K562 (cell line): ENCODE data around the gene FUBP3. TPM values are rescaled to one million over a fixed set of nuclear protein-coding genes. Genes with fewer than 3 reads are reported as not detected.

Experiments used
- ATAC-seq: fragments of 200-7000 bp; cut with Tn5 transposase; 3 replicates; pipeline ENCODE4 v1.9.1; 2020; ENCODE audit warnings: moderate library complexity
- BruUV-seq: library from RNA; stranded (reverse); fragments of 400-500 nt; replicated peaks from 2 replicates; lab custom pipeline; 2021; lab: Mats Ljungman, UMichigan
- CTCF ChIA-PET: fragments of 300-600 bp; formaldehyde crosslinking; extraction: SDS; loops from one replicate; lab custom pipeline; 2021; ENCODE audit warnings: low intra/inter-chr PET ratio; lab: Yijun Ruan, JAX
- POLR2A ChIA-PET: fragments of 300-600, 350-650 bp; sonication (Branson Sonifier 250); formaldehyde crosslinking; extraction: SDS; loops from one replicate; lab custom pipeline; 2021; ENCODE audit warnings: antibody characterized with exemption, inconsistent platforms; lab: Yijun Ruan, JAX
- DNase-seq, 4 experiments: peaks; one replicate each; pipeline versions ENCODE4 v3.0.0 to v3.0.0-alpha.2; 2011 to 2018; ENCODE audit warnings: low spot score in 3 of 4, mixed read lengths in 3 of 4; ENCODE audit errors: extremely low read depth in 1 of 4
- FAIRE-seq: peaks from 2 replicates; lab custom pipeline; 2011; peaks lifted over from hg19 to GRCh38; lab: Jason Lieb, UNC
- H2AFZ ChIP-seq: 2 replicates; pipeline ENCODE4 v1.6.0; 2011; ENCODE audit warnings: low read depth, low read length, control low read depth, inconsistent platforms
- H3K27ac ChIP-seq: fragments of 200-600 bp; 3 replicates; pipeline ENCODE4 v1.8.0; 2011; ENCODE audit warnings: low read depth, mild to moderate bottlenecking, control low read depth, inconsistent platforms, low read length, moderate library complexity, mixed read lengths; ENCODE audit errors: extremely low read depth
- H3K27me3 ChIP-seq, 2 experiments: fragments of 300-600 bp in 1 of 2; 2 replicates in 1 of 2; 3 replicates in 1 of 2; pipeline versions ENCODE4 v1.6.0 to v1.8.0; 2011; ENCODE audit warnings: inconsistent platforms in 2 of 2, low read length in 2 of 2, mild to moderate bottlenecking in 1 of 2, mixed read lengths in 1 of 2, moderate library complexity in 1 of 2; ENCODE audit not compliant: control insufficient read depth in 2 of 2, insufficient read depth in 2 of 2
- H3K36me3 ChIP-seq: fragments of 300-600 bp; 3 replicates; pipeline ENCODE4 v1.8.0; 2011; ENCODE audit warnings: mild to moderate bottlenecking, low read length, inconsistent platforms; ENCODE audit not compliant: control insufficient read depth, insufficient read depth
- H3K4me1 ChIP-seq, 2 experiments: fragments of 200-600 bp in 1 of 2; replicated peaks in 1 of 2; 2 replicates in 1 of 2; 3 replicates in 1 of 2; pipeline versions ENCODE4 v1.5.1 to v1.8.0; 2011; ENCODE audit warnings: inconsistent platforms in 2 of 2, low read length in 2 of 2, mild to moderate bottlenecking in 1 of 2, mixed read lengths in 1 of 2, moderate library complexity in 1 of 2; ENCODE audit not compliant: control insufficient read depth in 2 of 2, insufficient read depth in 2 of 2
- H3K4me2 ChIP-seq: 2 replicates; pipeline ENCODE4 v1.6.1; 2011; ENCODE audit warnings: low read length, control low read depth, inconsistent platforms, mixed read lengths; ENCODE audit not compliant: insufficient read depth
- H3K4me3 ChIP-seq: fragments of 200-600 bp; sonication (generic), shearing (Covaris generic); 2 replicates; pipeline ENCODE4 v1.5.1; 2016; ENCODE audit warnings: control low read depth, inconsistent platforms
- H3K79me2 ChIP-seq: fragments of 200-600 bp; 3 replicates; pipeline ENCODE4 v1.8.0; 2011; ENCODE audit warnings: low read length, inconsistent platforms; ENCODE audit not compliant: control insufficient read depth, insufficient read depth
- H3K9ac ChIP-seq, 2 experiments: 2 replicates each; pipeline versions ENCODE4 v1.6.0 to v1.6.1; 2011; ENCODE audit warnings: low read depth in 2 of 2, low read length in 2 of 2, control low read depth in 1 of 2, inconsistent platforms in 1 of 2, mild to moderate bottlenecking in 1 of 2, mixed read lengths in 1 of 2; ENCODE audit not compliant: insufficient read depth in 1 of 2
- H3K9me1 ChIP-seq: one replicate; pipeline ENCODE4 v1.6.0; 2011; ENCODE audit warnings: inconsistent platforms, mild to moderate bottlenecking, low read length, moderate library complexity; ENCODE audit not compliant: control insufficient read depth, insufficient read depth
- H3K9me3 ChIP-seq: replicated peaks from 2 replicates; pipeline ENCODE4 v1.5.1; 2011; ENCODE audit warnings: low read depth, low read length, inconsistent platforms; ENCODE audit not compliant: control insufficient read depth, insufficient read depth
- H4K20me1 ChIP-seq: replicated peaks from 2 replicates; pipeline ENCODE4 v1.6.1; 2011; ENCODE audit warnings: low read length, inconsistent platforms, mixed read lengths; ENCODE audit not compliant: control insufficient read depth, insufficient read depth
- FOXA3 ChIP-seq, 2 experiments: fragments of 450-650 bp in 1 of 2; sonication (generic) in 1 of 2; formaldehyde crosslinking; IDR thresholded peaks in 1 of 2; conservative IDR thresholded peaks in 1 of 2; 2 replicates each; pipeline versions ENCODE4 v1.4.0 to v1.8.0; 2020 to 2022; ENCODE audit warnings: mild to moderate bottlenecking in 2 of 2, missing genetic modification reagents in 1 of 2
- GABPA ChIP-seq: fragments of 200-800 bp; sonication (Bioruptor generic); conservative IDR thresholded peaks from 2 replicates; pipeline ENCODE4 v1.6.1; 2016; ENCODE audit warnings: low read depth, missing genetic modification characterization, missing compliant biosample characterization
- GABPB1 ChIP-seq: sonication (generic); formaldehyde crosslinking; IDR thresholded peaks from 2 replicates; pipeline ENCODE4 v1.8.0; 2022; ENCODE audit warnings: mild to moderate bottlenecking, missing genetic modification reagents
- IFI16 ChIP-seq: fragments of 250-450 bp; sonication (Bioruptor Pico); IDR thresholded peaks from 2 replicates; pipeline ENCODE4 v2.1.2; 2022; ENCODE audit warnings: mild to moderate bottlenecking, inconsistent platforms
- RBM22 ChIP-seq: fragments of 200-400 bp; formaldehyde crosslinking; IDR thresholded peaks from 2 replicates; pipeline ENCODE4 v1.6.1; 2018; ENCODE audit warnings: low read length, low read depth; ENCODE audit not compliant: poor library complexity, severe bottlenecking
- SAP30 ChIP-seq: fragments of 200-600 bp; sonication (generic); IDR thresholded peaks from 2 replicates; pipeline ENCODE4 v1.6.1; 2012; ENCODE audit warnings: borderline replicate concordance, low read depth, mild to moderate bottlenecking, moderate library complexity, low read length, control low read depth, inconsistent platforms; ENCODE audit not compliant: insufficient read depth, poor library complexity, severe bottlenecking
- TEAD1 ChIP-seq, 2 experiments: fragments of 450-650 bp in 1 of 2; sonication (generic) in 1 of 2; formaldehyde crosslinking; IDR thresholded peaks; 2 replicates each; pipeline versions ENCODE4 v1.4.0 to v1.8.0; 2020 to 2022; ENCODE audit warnings: mild to moderate bottlenecking in 2 of 2, missing genetic modification reagents in 1 of 2
- UBTF ChIP-seq, 2 experiments: IDR thresholded peaks; 2 replicates each; pipeline ENCODE4 v1.6.1; 2012; ENCODE audit warnings: improper control_type of control experiment in 2 of 2, low read depth in 2 of 2, low read length in 2 of 2, borderline replicate concordance in 1 of 2
- WGBS: fragments of 100-300 bp; shearing (Covaris generic); methylation state at CpG from one replicate; pipeline ENCODE4 v1.1.6; 2016; ENCODE audit warnings: low coverage, mixed read lengths; ENCODE audit not compliant: insufficient coverage; ENCODE audit errors: missing lambda C conversion rate; 5-methylcytosine and 5-hydroxymethylcytosine counted together
- in situ Hi-C: fragments of 300-500 bp; cut with MboI; formaldehyde crosslinking; loops from 4 replicates; pipeline ENCODE4 v1.15.0; 2018; ENCODE audit warnings: inconsistent platforms, mixed read lengths
- intact Hi-C: fragments of 100-400 bp; cut with micrococcal nuclease; formaldehyde crosslinking; loops from 2 replicates; pipeline ENCODE4 v1.14.2; 2022
- polyA plus RNA-seq, 8 experiments: library from polyadenylated mRNA; depleted of rRNA in 4 of 8; stranded (reverse) in 5 of 8; unstranded in 3 of 8; fragments of >200 nt; fragmentation: Nextera tagmentation in 2 of 8; fragmentation: Illumina TruSeq in 1 of 8; extraction: Ambion mirVana in 2 of 8; extraction: Trizol in 1 of 8; gene quantifications; 2 replicates each; pipeline versions ENCODE4 v1.2.1 to v1.2.3, GENCODE V29; 2011 to 2014; ENCODE audit warnings: inconsistent platforms in 1 of 8, missing spikeins in 1 of 8
- total RNA-seq, 7 experiments: library from RNA; depleted of rRNA in 6 of 7; stranded (reverse); fragments of >200 nt in 6 of 7; fragmentation: Illumina TruSeq in 2 of 7; extraction: Trizol in 2 of 7; gene quantifications; 2 replicates each; pipeline versions ENCODE4 v1.2.1 to v1.2.3, GENCODE V29; 2011 to 2021; ENCODE audit warnings: low replicate concordance in 1 of 7
- TF ChIP-seq, protein P1 (sequence below): fragments of 200-800 bp; sonication (Bioruptor generic); IDR thresholded peaks from 2 replicates; pipeline ENCODE4 v1.6.1; 2017; ENCODE audit warnings: missing genetic modification characterization, missing compliant biosample characterization
- TF ChIP-seq, protein P2 (sequence below): sonication (generic); formaldehyde crosslinking; IDR thresholded peaks from 2 replicates; pipeline ENCODE4 v1.8.0; 2022; ENCODE audit warnings: mild to moderate bottlenecking, missing genetic modification reagents

The FUBP3 gene
- total and polyA plus RNA-seq, 9 of the 15 experiments (the other 6 are each of a cell fraction or from before 2014, with no cell fraction given): 3.0 to 64.0 (median 48.1) TPM

GRCh38 chr9:130579738-130580463 lies 524 bp downstream of the FUBP3 start:
- Histone ChIP-seq H3K79me2 (peaks cover 64% of the 10 kb centered on the region), H3K4me1 (peaks cover 0 to 23% of the 10 kb centered on the region in 2 experiments; a peak in 4 of 5 replicates), H3K4me3 (peak overlapping the region; percentile 93), H3K9me3 (no peaks in the 10 kb centered on the region), H3K36me3 (peaks cover 31% of the 10 kb centered on the region), H3K27me3 (no peaks in the 10 kb centered on the region), H3K4me2 (peak overlapping the region; percentile 93), H3K9ac (peak overlapping the region; percentile 96 to 98), H4K20me1 (no peaks in the 10 kb centered on the region; the same call in none of the 2 replicates), H3K27ac (peak overlapping the region; percentile 95), H3K9me1 (no peaks in the 10 kb centered on the region), H2AFZ (peak overlapping the region; percentile 88)
- WGBS: under 1% methylated on average over 25 of the region's 40 CpGs
- intact Hi-C loops: loop anchor here (5.0 kb wide), 2 partner anchors 43 to 98 kb away; no protein-coding TSS in a partner anchor
- DNase-seq (peak in 1 of 4 experiments; percentile 21), ATAC-seq (peak; percentile 66), FAIRE-seq (no peak)
- in situ Hi-C loops: no loop called here
- TSS peak; percentile 49 for BruUV-seq
- POLR2A ChIA-PET: interaction anchor here (0.6 to 1.2 kb wide), 5 partner anchors 8 to 722 kb away, joined by 3 to 6 read pairs (median 4); no protein-coding TSS in a partner anchor
- CTCF ChIA-PET: interaction anchor here (0.6 kb wide), 1 partner anchor 956 kb away, joined by 3 read pairs; no protein-coding TSS in a partner anchor
- TF ChIP-seq TEAD1 (CRISPR knock-in tag; IDR thresholded peaks at IDR 0.05) (0 out of 4 replicates have a peak, but pooled peaks of 1 of the 2 experiments have one; percentile 36), FOXA3 (CRISPR knock-in tag; conservative IDR thresholded peaks at IDR 0.05 in 1 of 2, IDR thresholded peaks at IDR 0.05 in 1 of 2) (peak in 1 of 2 experiments; percentile 33; a peak in 1 of 4 replicates), SAP30 (peak; percentile 2), RBM22 (no peak), IFI16 (CRISPR knock-in tag) (no peak), UBTF (IDR thresholded peaks at IDR 0.05; ENCODE audit: borderline replicate concordance in 1 of 2, low read depth in 2 of 2, low read length in 2 of 2) (0 out of 4 replicates have a peak, but pooled peaks of 1 of the 2 experiments have one; percentile 23), GABPA (tag) (peak; percentile 93), GABPB1 (CRISPR knock-in tag) (peak; percentile 80)
- TF ChIP-seq, protein P1, sequence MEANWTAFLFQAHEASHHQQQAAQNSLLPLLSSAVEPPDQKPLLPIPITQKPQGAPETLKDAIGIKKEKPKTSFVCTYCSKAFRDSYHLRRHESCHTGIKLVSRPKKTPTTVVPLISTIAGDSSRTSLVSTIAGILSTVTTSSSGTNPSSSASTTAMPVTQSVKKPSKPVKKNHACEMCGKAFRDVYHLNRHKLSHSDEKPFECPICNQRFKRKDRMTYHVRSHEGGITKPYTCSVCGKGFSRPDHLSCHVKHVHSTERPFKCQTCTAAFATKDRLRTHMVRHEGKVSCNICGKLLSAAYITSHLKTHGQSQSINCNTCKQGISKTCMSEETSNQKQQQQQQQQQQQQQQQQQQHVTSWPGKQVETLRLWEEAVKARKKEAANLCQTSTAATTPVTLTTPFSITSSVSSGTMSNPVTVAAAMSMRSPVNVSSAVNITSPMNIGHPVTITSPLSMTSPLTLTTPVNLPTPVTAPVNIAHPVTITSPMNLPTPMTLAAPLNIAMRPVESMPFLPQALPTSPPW (CRISPR knock-in tag): 0 out of 2 replicates have a peak, but pooled peaks have one; percentile 5
- TF ChIP-seq, protein P2, sequence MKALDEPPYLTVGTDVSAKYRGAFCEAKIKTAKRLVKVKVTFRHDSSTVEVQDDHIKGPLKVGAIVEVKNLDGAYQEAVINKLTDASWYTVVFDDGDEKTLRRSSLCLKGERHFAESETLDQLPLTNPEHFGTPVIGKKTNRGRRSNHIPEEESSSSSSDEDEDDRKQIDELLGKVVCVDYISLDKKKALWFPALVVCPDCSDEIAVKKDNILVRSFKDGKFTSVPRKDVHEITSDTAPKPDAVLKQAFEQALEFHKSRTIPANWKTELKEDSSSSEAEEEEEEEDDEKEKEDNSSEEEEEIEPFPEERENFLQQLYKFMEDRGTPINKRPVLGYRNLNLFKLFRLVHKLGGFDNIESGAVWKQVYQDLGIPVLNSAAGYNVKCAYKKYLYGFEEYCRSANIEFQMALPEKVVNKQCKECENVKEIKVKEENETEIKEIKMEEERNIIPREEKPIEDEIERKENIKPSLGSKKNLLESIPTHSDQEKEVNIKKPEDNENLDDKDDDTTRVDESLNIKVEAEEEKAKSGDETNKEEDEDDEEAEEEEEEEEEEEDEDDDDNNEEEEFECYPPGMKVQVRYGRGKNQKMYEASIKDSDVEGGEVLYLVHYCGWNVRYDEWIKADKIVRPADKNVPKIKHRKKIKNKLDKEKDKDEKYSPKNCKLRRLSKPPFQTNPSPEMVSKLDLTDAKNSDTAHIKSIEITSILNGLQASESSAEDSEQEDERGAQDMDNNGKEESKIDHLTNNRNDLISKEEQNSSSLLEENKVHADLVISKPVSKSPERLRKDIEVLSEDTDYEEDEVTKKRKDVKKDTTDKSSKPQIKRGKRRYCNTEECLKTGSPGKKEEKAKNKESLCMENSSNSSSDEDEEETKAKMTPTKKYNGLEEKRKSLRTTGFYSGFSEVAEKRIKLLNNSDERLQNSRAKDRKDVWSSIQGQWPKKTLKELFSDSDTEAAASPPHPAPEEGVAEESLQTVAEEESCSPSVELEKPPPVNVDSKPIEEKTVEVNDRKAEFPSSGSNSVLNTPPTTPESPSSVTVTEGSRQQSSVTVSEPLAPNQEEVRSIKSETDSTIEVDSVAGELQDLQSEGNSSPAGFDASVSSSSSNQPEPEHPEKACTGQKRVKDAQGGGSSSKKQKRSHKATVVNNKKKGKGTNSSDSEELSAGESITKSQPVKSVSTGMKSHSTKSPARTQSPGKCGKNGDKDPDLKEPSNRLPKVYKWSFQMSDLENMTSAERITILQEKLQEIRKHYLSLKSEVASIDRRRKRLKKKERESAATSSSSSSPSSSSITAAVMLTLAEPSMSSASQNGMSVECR: peak; percentile 13; the same call in 1 of the 2 replicates
